C1 segment of cervical spinal cord (tissue), 14 donors: ENCODE data around the gene LGALS1.

Source experiments
- DNase-seq, 14 donors: peaks; one replicate each; lab custom pipeline; 2025; lab: John Stamatoyannopoulos, UW

The LGALS1 gene

DNA sequence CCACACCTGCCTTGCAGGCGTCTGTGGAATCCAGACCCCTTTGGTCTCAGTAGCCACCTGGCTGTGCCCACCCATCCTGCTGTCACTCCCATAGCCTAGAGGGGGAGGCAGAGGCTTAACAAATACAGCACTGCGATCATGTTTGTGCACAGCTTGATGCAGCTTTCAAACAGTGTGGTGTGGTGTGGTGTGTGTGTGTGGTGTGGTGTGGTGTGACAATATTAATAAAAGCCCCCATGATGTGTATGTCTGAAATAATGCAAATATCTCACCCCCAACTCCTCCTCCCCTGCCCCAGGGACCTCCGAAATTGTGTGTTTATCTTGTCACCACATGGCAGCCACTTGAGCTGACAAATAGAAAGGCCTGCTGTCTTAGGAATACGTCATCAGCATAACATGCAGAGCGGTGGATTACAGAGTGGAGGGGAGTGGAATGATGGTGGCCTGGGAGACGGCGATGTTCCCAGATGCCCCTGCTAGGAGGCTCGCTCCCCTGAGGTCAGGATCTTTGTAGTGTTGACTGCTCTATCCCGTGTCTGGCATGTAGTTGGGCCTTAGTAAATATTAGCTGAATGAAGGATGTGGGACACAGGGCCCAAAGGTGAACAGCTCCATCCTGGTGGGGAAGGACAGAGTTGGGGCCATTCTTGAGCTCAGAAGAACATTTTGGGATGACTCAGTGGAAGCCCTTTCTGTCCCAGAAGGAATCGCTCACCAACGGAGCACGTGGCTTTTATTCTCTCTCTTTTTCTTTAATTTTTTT lies 14.1 kb upstream of the LGALS1 start:
- peak in 9 of 14 donors; percentile 27 to 74 (median 66) for DNase-seq

DNA sequence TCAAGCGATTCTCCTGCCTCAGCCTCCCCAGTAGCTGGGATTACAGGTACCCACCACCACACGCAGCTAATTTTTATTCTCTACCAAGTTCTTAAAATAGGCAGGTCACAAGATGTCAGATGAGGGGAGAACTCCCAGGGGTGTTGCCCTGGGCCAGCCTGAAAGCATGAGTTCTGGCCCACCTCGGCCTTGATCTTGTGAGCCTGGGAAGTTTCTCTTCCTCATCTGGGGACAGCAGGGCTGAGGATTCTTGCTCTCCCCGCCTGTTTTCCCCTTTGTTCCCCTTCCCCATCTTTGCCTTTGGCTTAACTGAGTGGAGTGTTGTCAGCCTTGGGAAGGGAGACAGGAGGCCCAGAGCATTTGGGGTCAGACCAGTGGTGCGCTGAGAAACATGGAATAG lies 13.4 kb upstream of the LGALS1 start:
- DNase-seq = peak in 1 of 14 donors; percentile 21

GRCh38 chr22:37663521-37664140 lies 11.8 kb upstream of the LGALS1 start:
- no peak for DNase-seq

DNA sequence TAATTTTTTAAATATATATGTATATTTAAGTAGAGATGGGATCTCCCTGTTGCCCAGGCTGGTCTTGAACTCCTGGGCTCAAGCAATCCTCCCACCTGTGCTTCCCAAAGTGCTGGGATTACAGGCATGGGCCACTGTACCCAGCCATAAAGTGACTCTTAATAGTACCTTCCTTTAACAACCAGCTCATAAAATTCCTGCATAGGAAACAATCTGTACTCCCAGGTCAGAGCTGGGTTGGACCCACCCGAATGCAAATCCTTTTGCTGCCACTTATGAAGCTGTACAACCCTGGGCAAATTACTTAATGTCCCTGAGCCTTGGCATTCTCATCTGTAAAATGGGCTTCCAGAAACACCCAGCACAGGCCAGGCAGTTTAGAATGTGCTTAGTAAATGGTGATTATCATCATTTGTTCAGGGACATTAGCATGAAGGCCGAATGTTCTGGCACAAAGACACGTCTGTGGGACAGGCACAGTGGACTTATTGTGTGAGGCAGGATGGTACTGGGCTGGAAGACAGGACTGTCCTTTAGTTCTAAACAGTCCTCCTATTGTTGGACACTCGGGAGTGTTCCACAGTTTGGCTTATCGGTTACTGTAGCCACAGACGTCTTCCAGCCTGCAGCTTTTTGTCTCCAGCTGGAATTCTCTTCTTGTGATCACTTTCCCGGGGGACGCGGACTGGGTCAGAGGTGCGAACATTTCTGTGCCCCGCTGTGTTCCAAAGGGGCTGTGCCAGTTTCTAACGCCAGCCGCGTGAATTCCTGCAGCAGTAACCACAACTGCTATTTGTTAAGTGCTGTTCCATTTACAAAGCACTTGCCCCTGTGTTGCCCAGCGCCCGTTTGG lies 11.0 kb upstream of the LGALS1 start:
- peak in 12 of 14 donors; percentile 21 to 83 (median 56) for DNase-seq

DNA sequence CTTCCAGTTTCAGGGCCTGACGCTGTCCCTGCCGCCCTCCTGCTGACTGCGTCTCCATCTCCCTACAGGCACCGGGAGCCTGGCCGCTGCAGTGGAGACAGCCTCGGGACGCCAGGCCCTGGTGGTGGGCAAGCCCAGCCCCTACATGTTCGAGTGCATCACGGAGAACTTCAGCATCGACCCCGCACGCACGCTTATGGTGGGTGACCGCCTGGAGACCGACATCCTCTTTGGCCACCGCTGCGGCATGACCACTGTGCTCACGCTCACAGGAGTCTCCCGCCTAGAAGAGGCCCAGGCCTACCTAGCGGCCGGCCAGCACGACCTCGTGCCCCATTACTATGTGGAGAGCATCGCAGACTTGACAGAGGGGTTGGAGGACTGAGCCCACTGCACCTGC lies 9.9 kb upstream of the LGALS1 start:
- no peak for DNase-seq

DNA sequence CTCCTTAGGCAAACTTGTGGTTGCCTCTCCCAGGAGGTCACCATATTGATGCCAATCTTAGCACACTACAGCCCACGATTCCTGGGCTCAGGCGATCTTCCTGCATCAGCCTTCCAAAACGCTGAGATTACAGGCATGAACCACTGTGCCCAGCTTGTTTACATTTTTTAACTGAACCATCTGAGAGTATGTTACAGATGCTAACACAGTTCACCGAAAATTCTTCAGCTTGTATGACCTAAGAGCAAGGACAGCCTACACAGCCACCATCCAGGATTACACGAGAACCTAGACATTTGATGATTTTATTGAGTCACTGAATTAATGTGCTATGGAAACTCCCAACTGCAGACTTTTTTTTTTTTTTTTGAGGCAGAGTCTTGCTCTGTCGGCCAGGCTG lies 5.8 kb upstream of the LGALS1 start:
- DNase-seq = no peak

- no peak for DNase-seq
Measured at GRCh38 chr22:37672206-37672919, 3.1 kb upstream of the LGALS1 start.

DNA sequence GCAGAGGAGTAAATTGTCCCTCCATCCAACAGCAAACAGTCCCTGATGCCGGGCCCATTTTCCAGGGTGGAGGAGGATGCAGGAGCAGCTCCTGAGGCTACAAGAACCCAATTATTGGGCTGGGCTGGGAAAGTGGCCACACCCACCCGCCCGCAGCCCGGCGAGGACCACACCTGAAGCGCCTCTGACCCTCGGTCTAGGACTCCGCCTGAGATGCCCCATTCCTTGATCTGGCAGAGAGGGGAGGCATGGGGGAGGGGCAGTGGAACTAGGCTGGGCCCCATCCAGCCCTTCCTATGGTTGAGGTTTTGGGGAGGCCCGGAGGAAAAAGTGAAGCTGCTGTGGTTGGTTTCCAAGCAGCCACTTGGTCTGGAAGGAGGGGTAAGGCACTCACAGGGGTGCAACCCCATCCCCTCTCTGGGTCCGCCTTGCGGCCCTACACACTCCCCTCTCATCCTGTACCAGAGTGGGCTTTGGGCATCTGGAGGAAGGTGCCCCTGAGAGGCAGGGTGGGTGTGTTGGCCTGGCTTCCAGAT lies 2.4 kb upstream of the LGALS1 start:
- no peak for DNase-seq

DNA sequence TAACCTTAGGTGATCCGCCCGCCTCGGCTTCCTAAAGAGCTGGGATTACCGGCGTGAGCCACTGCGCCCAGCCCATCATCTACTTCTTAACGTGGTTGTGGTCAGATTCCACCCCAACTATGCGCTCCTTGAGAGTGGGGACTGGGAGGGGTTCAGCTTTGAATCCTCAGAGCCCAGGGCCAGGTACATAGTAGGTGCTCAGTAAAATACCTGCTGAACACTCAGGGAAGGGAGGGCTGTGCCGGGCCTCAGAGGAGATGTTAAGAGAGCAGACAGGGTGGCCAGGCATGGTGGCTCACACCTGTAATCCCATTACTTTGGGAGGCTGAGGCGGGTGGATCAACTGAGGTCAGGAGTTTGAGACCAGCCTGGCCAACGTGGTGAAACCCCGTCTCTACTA lies 1.2 kb upstream of the LGALS1 start:
- DNase-seq = no peak

DNA sequence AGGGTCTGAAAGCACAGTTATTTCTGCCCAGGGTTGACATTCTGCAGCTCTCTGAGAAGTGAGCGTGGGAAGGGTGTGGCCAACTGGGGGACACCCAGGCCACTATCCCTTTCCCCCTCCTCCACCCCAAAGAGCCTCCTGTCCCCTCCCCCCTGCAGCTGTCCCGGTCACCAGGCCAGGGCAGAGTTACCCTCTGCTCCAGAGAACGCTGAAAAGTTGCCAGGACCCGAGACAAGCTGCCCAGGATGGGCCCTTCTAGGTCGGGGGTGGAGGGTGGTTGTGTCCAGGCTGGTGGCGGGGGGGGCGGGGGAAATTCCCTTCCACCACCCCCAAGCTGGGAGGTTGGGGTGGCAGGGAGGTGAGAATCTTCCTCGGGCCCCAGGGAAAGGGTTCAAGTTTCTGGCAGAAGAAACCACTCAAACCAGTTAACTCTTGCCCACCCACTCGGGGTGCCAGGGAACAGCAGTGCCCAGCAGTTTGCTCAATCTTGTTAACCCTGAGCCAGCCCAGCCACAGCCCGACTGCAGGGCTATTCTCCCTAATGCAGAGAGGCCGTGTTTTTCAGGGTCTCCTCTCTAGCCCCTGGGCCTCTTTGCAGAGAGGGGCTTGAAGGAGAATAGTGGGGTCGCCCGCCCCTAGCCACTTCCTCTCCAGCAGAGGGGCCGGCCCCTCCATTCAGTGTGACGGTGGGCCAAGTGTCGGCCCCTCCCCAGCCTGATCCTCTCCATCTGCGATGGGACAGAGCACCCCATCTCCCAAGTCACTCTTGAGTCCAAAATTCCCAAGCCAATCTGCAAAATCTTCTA lies 697 bp downstream of the LGALS1 start:
- DNase-seq = peak in 11 of 14 donors; percentile 15 to 62 (median 41)

DNA sequence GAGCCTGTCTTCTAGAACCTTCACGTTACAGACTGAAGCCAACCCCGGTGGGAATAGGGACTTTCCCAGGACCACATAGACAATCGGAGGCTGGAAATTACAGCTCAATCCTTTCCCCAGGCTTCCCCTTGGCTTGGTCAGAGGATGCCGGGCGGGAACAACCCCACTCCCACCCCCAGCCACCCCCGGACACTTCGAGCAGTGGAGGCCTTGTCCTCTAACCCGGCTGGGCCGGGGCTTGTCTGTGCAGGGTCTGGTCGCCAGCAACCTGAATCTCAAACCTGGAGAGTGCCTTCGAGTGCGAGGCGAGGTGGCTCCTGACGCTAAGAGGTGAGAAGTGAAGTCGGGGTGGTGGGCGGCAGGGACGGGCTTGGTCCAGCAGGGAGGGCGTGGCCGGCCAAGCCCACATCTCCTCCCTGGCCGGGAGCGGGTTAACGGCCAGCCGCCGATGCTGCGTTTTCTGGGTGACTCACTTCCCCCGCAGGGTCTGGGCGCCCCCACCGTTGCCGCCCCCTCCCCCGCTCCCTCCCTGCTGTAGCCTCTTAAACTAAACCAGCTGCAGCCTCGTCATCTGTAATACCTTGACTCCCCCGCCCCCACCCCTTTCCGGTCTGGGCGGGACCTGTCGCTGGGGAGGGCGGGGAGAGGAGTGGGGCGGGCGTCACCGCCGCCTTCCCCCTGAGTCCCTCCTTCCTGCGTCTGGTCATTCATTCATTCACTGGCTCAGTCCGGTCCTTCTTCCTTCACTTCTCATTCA lies 1.5 kb downstream of the LGALS1 start:
- DNase-seq = peak in 7 of 14 donors; percentile 33 to 75 (median 49)

DNA sequence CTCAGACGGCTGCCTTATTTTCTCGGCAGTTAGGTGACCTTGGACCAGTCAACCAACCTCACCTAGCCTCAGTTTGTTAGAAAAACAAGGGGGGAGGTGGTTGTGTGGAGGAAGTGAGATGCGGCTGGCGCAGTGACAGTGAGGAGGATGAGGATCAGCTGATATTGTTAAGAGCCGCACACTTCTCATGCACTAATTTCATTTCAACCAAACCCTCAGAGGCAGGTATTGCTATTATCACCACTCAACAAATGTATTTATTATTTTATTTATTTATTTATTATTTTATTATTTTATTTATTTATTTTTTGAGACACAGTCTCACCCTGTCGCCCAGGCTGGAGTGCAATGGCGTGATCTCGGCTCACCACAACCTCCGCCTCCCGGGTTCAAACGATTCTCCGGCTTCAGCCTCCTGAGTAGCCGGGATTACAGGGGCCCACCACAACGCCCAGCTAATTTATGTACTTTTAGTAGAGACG lies 2.1 kb downstream of the LGALS1 start:
- DNase-seq = no peak

- no peak for DNase-seq
Measured at GRCh38 chr22:37678372-37678771, 2.9 kb downstream of the LGALS1 start.

GRCh38 chr22:37679670-37680069 lies 4.2 kb downstream of the LGALS1 start:
- DNase-seq = no peak

GRCh38 chr22:37680191-37680851 lies 4.9 kb downstream of the LGALS1 start:
- no peak for DNase-seq

DNA sequence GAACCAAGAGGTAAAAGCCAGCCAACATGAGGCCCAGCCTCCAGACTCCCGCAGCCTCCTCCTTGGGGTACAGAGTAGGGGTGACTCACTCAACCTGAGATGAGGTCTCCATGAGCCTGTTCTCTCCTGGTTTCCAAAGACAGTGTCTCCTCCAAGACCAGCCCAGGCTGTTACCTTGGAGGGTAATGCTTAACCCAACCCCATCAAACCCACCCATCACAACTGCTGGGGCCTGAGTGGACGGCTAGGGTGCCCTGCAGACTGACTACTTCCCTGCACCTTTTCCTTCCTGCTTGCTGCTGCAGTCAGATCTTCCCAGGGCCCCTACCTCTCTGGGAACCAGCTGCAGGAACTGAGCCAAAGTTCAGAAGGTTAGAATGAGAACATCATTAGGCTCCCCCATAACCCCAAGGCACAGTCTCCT lies 5.6 kb downstream of the LGALS1 start:
- DNase-seq = no peak

DNA sequence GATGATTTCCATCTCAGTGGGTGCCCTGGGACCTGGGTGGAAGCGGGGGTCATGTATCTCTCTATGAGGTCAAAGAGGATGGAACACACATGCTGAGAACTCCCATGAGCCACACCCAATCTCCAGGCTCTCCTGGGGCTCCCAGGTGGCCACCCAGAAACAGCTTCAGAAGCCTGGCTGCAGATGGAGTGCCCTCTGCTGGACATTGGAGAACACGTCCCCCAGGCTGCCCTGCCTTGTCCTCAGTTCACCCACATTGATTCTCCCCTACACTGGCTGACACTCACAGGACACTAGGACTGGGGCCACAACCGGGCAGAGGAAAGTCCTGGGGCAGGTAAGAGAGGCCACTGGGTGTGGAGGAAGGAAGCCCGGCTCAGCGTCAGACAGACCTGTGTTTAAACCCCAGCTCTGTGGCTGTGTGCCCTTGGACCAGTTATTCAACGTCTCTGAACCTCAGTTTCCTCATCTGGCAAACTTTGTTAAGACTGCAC lies 6.2 kb downstream of the LGALS1 start:
- DNase-seq = peak in 9 of 14 donors; percentile 11 to 47 (median 32)

- DNase-seq = no peak
Measured at GRCh38 chr22:37684803-37685615, 9.6 kb downstream of the LGALS1 start.
